ENCODE data around the gene RPGRIP1L. TPM values are rescaled to one million over a fixed set of nuclear protein-coding genes. Genes with fewer than 3 reads are reported as not detected.

The RPGRIP1L gene
- total RNA-seq, 1 experiment from 2014 or later = 3.8 TPM

DNA sequence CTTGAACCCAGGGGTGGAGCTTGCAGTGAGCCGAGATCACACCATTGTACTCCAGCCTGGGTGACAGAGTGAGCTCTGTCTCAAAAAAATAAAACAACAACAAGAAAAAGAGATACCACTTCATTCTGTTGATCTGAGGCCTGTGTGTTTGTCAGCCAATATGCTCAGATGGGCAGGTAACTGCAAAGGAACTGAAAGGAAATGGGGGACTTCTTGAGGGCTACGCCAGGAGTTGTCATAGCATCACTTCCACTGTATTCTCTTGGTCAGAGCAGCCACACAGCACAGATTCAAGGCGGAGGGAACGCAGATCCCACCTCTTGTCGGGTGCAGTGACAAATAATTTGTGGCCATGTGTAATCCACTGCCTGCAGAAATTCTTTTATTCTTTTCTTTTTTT, 126.8 kb downstream of the RPGRIP1L start:
- H3K4me2 ChIP-seq (ENCODE audit: low read length) = no peak overlapping the region
- H3K27me3 ChIP-seq (ENCODE audit: low read length) = no peaks in the 10 kb centered on the region
- H3K9me3 ChIP-seq (ENCODE audit: low read length) = no peaks in the 10 kb centered on the region
- H3K27ac ChIP-seq (ENCODE audit: low read length) = no peak overlapping the region
- H2AFZ ChIP-seq (ENCODE audit: low read length) = no peak overlapping the region
- no peak for DNase-seq
- H3K79me2 ChIP-seq (ENCODE audit: low read length) = no peaks in the 10 kb centered on the region
- no peaks in the 10 kb centered on the region for H3K36me3 ChIP-seq (ENCODE audit: low read depth, low read length)
- H4K20me1 ChIP-seq (ENCODE audit: low read length) = no peaks in the 10 kb centered on the region
- H3K9me2 ChIP-seq (replicated peaks; ENCODE audit: low read length) = no peaks in the 10 kb centered on the region
- no peaks in the 10 kb centered on the region for H3K4me1 ChIP-seq (ENCODE audit: insufficient read depth, low read length)
- no peak overlapping the region for H3K4me3 ChIP-seq (ENCODE audit: low read length)
- H3F3A ChIP-seq (ENCODE audit: low read length, unreplicated experiment) = no peaks in the 10 kb centered on the region
- BruUV-seq (replicated peaks) = no TSS peak
- H3K9ac ChIP-seq (ENCODE audit: low read length) = no peak overlapping the region
- TF ChIP-seq, protein P1, sequence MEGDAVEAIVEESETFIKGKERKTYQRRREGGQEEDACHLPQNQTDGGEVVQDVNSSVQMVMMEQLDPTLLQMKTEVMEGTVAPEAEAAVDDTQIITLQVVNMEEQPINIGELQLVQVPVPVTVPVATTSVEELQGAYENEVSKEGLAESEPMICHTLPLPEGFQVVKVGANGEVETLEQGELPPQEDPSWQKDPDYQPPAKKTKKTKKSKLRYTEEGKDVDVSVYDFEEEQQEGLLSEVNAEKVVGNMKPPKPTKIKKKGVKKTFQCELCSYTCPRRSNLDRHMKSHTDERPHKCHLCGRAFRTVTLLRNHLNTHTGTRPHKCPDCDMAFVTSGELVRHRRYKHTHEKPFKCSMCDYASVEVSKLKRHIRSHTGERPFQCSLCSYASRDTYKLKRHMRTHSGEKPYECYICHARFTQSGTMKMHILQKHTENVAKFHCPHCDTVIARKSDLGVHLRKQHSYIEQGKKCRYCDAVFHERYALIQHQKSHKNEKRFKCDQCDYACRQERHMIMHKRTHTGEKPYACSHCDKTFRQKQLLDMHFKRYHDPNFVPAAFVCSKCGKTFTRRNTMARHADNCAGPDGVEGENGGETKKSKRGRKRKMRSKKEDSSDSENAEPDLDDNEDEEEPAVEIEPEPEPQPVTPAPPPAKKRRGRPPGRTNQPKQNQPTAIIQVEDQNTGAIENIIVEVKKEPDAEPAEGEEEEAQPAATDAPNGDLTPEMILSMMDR (conservative IDR thresholded peaks at IDR 0.05; ENCODE audit: low read depth, low read length) = no peak
- no peak for TF ChIP-seq EZH2 (IDR thresholded peaks at IDR 0.05; ENCODE audit: low read length, unreplicated experiment)
- no peak for TF ChIP-seq EZH2phosphoT487 (IDR thresholded peaks at IDR 0.05; ENCODE audit: borderline replicate concordance, low read length)
- ChIA-PET CTCF (no interaction called here), POLR2A (ENCODE audit: unreplicated experiment) (no interaction called here)
- ATAC-seq = no peak
- intact Hi-C loops (cut with micrococcal nuclease) = no loop called here

DNA sequence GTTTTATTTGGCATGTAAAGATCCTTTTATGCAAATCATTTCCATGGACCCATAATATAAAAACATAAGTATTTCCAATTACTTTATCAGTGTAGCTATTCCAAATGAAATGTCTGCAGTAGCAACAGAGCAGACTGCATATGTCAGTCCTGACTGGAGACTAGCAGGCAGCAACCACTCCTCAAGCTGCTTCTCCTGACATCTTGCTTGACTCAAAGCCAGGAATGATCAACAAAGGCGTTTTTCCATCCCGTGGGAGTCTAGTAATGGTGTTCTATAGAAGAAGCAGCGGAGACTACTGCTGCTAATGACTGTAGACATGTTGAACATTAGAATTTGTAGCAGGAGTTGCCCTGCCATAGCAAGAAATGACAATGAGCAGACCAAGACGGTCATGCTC, 127.4 kb downstream of the RPGRIP1L start:
- no peak for ATAC-seq
- Histone ChIP-seq H3F3A (ENCODE audit: low read length, unreplicated experiment) (no peaks in the 10 kb centered on the region), H3K9ac (ENCODE audit: low read length) (no peak overlapping the region), H3K27ac (ENCODE audit: low read length) (no peak overlapping the region), H3K9me3 (ENCODE audit: low read length) (no peaks in the 10 kb centered on the region), H3K4me3 (ENCODE audit: low read length) (no peak overlapping the region), H3K9me2 (replicated peaks; ENCODE audit: low read length) (no peaks in the 10 kb centered on the region), H3K27me3 (ENCODE audit: low read length) (no peaks in the 10 kb centered on the region), H3K4me2 (ENCODE audit: low read length) (no peak overlapping the region), H3K4me1 (ENCODE audit: insufficient read depth, low read length) (no peaks in the 10 kb centered on the region), H2AFZ (ENCODE audit: low read length) (no peak overlapping the region), H3K36me3 (ENCODE audit: low read depth, low read length) (no peaks in the 10 kb centered on the region), H4K20me1 (ENCODE audit: low read length) (no peaks in the 10 kb centered on the region), H3K79me2 (ENCODE audit: low read length) (no peaks in the 10 kb centered on the region)
- ChIA-PET POLR2A (ENCODE audit: unreplicated experiment) (no interaction called here), CTCF (no interaction called here)
- DNase-seq = no peak
- intact Hi-C loops (cut with micrococcal nuclease) = no loop called here
- no TSS peak for BruUV-seq (replicated peaks)
- TF ChIP-seq, protein P1 (conservative IDR thresholded peaks at IDR 0.05; ENCODE audit: low read depth, low read length) = no peak
- TF ChIP-seq EZH2phosphoT487 (IDR thresholded peaks at IDR 0.05; ENCODE audit: borderline replicate concordance, low read length) (no peak), EZH2 (IDR thresholded peaks at IDR 0.05; ENCODE audit: low read length, unreplicated experiment) (no peak)

DNA sequence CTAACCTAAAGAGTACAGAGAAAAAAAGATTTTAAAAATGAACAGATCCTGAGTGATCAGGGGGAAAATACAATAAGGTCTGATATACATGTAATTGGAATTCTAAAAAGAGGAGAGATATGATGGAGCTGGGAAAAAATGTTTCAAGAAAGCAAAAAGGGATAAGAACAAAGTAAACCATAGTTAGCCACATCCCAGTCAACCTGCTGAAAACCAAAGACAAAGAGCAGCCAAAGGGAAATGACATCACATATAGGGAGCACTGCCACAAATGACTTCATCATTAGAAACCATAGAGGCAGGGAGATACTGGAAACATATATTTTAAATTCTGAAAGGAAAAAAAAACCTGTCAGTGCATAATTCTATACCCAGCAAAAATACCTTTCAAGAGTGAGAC, 131.9 kb downstream of the RPGRIP1L start:
- no peak for ATAC-seq
- Histone ChIP-seq H3F3A (ENCODE audit: low read length, unreplicated experiment) (no peaks in the 10 kb centered on the region), H3K9me3 (ENCODE audit: low read length) (no peaks in the 10 kb centered on the region), H3K4me1 (ENCODE audit: insufficient read depth, low read length) (no peaks in the 10 kb centered on the region), H2AFZ (ENCODE audit: low read length) (no peak overlapping the region), H3K79me2 (ENCODE audit: low read length) (no peaks in the 10 kb centered on the region), H3K27me3 (ENCODE audit: low read length) (no peaks in the 10 kb centered on the region), H3K9ac (ENCODE audit: low read length) (no peak overlapping the region), H3K36me3 (ENCODE audit: low read depth, low read length) (no peaks in the 10 kb centered on the region), H3K27ac (ENCODE audit: low read length) (no peak overlapping the region), H3K4me2 (ENCODE audit: low read length) (no peak overlapping the region), H4K20me1 (ENCODE audit: low read length) (no peaks in the 10 kb centered on the region), H3K4me3 (ENCODE audit: low read length) (no peak overlapping the region), H3K9me2 (replicated peaks; ENCODE audit: low read length) (no peaks in the 10 kb centered on the region)
- POLR2A ChIA-PET (ENCODE audit: unreplicated experiment) = no interaction called here
- BruUV-seq (replicated peaks) = no TSS peak
- intact Hi-C loops (cut with micrococcal nuclease) = no loop called here
- DNase-seq = no peak
- TF ChIP-seq, protein P1 (conservative IDR thresholded peaks at IDR 0.05; ENCODE audit: low read depth, low read length) = no peak
- no peak for TF ChIP-seq EZH2phosphoT487 (IDR thresholded peaks at IDR 0.05; ENCODE audit: borderline replicate concordance, low read length)
- TF ChIP-seq EZH2 (IDR thresholded peaks at IDR 0.05; ENCODE audit: low read length, unreplicated experiment) = no peak
- CTCF ChIA-PET = no interaction called here

Data from PC-3 (cell line).